Nasal cavity respiratory epithelium epithelial cell of viscerocranial mucosa (primary cell): ENCODE results near the gene NFU1. TPM values are rescaled to one million over a fixed set of nuclear protein-coding genes. Genes with fewer than 3 reads are reported as not detected.

ENCODE experiments used
- total RNA-seq: library from RNA; depleted of rRNA; stranded (reverse); fragments of >200 nt; gene quantifications from 2 replicates; pipeline ENCODE4 v1.2.3, GENCODE V29; 2014

NFU1 gene
- total RNA-seq: 21.3 and 26.3 TPM in 2 replicates

DNA sequence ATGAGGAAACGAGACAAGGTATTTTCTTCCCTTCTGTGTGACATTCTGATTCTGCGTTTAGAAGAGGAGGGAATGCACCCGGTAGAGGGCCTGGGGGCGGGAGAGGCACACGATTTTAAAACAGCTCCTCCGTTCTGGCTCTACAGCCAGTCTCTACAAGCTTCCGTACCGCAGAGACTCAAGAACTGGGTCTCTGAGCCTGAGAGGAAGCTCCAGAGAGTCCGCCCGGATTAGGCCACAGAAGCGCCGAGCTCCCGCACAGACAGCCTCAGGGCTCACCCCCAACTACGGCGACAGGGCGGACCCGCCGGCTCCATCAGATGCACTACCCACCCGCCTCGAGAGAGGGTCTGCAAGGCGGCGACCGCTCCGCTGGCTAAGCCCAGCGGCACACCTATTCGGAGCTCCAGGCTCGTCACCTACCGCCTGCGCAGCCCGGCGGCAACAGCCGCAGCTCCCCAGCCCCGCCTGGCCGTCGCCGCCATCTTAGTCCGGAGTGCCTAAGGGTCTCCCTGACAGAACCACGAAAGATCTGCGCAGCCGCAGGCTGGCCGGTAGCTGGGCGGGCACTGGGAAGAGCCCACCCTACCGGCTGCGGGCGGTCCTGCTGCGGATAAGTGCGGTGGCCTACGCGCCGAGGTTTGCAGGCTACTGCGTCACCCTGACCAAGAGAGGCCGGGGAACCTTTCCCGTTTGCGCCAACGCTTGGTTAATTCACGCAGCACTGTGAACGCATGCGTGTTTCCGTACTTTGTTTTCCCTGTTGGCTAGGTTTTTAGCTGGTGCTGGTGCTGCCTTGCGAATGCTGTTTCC lies at the start of gene NFU1:
Gene NFU1, minus strand, starts transcription at position 498 of the 813 bp plus-strand sequence. Its CDS starts 13 bp downstream, at position 485.

DNA sequence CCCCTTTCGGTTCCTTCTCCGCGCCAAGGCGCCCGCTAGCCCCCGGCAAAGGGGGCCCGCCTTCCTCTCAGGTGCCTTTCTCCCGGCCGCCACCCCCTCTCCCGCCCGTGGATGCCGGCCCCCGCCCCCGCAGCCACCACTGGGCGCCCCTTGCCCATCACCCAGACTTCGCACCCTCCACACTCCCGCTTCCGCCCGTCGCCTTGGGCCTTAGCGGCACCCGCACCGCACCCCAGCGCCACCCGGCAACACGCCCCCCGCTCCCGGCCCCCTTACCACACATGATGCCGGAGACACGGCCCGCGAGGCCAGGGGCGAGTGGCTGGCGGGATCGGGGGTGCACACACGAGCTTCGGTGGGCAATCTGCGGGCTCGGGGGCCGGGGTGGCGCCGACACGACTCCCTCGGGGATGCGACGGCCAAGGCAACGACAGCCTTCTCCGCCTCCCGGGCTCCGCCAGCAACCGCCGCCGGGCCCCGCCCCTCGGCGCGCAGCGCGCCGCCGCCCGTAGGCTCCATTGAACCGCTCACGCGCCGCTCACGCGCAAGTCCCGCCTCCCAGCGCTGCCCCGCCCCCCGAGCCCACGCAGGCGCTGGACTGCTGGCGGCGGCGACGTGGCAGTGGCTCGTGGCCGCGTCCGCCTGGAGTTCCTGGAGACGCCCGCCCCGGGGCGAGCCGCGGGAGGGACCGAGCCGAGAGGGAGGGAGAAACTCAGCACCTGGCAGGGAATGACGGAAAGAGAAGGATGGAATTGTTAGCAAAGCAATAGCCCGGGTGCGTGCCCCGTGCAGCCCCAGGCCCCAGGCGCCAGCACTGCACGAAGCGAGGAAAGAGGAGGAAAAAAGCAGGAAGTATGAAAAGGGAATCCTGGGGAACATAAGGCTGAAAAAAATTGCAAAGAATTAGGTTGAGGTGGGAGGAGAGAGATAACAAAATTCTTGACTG lies 50.2 kb downstream of the NFU1 start, which contains the start of gene GFPT1:
Gene GFPT1, minus strand, starts transcription at position 439 of the 946 bp plus-strand sequence. Its CDS starts 156 bp downstream, at position 283.

Other genes with a start within 250 kb of the NFU1 start
- gene GFPT1, start 50.2 kb downstream of the NFU1 start, total RNA-seq: 118 and 151 TPM in 2 replicates
- 43.7 and 56.5 TPM in 2 replicates for gene AAK1, start 206.3 kb upstream of the NFU1 start, total RNA-seq